Panc1 (cell line): ENCODE data around the gene KIAA1217.

Source experiments
- TCF7L2 ChIP-seq: IDR thresholded peaks from 2 replicates; pipeline ENCODE4 v1.6.1; 2011; ENCODE audit warnings: mild to moderate bottlenecking, low read depth, low read length, inconsistent platforms
- TF ChIP-seq, protein P1 (sequence below): fragments of 450-650 bp; IDR thresholded peaks from 2 replicates; pipeline ENCODE4 v1.5.1; 2017; ENCODE audit warnings: mild to moderate bottlenecking
- TF ChIP-seq, protein P2 (sequence below), 2 experiments: IDR thresholded peaks; 2 replicates each; pipeline ENCODE4 v1.6.1; 2011 to 2012; ENCODE audit warnings: low read depth in 2 of 2, control low read depth in 1 of 2, low read length in 1 of 2, mild to moderate bottlenecking in 1 of 2, moderate library complexity in 1 of 2; ENCODE audit not compliant: insufficient read depth in 1 of 2

DNA sequence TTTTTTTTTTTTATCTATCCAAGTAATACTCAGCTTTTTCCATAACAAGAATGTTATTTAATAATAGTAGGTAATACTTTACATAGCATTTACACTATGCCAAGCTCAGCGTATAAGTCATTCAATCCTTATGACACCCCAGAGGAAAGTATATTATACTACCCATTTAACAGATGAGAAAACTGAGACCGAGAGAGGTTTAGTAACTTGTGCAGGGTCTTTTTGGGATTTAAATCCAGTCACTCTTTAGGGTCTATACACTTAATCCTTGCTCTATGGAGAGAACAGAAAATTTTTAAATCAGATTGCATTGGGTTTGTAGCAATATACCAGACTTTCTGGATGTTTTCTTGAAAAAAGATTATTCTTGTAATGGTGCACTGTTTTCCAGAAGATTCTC, 322.5 kb downstream of the KIAA1217 start:
- TF ChIP-seq, protein P1, sequence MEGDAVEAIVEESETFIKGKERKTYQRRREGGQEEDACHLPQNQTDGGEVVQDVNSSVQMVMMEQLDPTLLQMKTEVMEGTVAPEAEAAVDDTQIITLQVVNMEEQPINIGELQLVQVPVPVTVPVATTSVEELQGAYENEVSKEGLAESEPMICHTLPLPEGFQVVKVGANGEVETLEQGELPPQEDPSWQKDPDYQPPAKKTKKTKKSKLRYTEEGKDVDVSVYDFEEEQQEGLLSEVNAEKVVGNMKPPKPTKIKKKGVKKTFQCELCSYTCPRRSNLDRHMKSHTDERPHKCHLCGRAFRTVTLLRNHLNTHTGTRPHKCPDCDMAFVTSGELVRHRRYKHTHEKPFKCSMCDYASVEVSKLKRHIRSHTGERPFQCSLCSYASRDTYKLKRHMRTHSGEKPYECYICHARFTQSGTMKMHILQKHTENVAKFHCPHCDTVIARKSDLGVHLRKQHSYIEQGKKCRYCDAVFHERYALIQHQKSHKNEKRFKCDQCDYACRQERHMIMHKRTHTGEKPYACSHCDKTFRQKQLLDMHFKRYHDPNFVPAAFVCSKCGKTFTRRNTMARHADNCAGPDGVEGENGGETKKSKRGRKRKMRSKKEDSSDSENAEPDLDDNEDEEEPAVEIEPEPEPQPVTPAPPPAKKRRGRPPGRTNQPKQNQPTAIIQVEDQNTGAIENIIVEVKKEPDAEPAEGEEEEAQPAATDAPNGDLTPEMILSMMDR: no peak
- TF ChIP-seq, protein P2, sequence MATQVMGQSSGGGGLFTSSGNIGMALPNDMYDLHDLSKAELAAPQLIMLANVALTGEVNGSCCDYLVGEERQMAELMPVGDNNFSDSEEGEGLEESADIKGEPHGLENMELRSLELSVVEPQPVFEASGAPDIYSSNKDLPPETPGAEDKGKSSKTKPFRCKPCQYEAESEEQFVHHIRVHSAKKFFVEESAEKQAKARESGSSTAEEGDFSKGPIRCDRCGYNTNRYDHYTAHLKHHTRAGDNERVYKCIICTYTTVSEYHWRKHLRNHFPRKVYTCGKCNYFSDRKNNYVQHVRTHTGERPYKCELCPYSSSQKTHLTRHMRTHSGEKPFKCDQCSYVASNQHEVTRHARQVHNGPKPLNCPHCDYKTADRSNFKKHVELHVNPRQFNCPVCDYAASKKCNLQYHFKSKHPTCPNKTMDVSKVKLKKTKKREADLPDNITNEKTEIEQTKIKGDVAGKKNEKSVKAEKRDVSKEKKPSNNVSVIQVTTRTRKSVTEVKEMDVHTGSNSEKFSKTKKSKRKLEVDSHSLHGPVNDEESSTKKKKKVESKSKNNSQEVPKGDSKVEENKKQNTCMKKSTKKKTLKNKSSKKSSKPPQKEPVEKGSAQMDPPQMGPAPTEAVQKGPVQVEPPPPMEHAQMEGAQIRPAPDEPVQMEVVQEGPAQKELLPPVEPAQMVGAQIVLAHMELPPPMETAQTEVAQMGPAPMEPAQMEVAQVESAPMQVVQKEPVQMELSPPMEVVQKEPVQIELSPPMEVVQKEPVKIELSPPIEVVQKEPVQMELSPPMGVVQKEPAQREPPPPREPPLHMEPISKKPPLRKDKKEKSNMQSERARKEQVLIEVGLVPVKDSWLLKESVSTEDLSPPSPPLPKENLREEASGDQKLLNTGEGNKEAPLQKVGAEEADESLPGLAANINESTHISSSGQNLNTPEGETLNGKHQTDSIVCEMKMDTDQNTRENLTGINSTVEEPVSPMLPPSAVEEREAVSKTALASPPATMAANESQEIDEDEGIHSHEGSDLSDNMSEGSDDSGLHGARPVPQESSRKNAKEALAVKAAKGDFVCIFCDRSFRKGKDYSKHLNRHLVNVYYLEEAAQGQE (IDR thresholded peaks at IDR 0.05; ENCODE audit: insufficient read depth in 1 of 2, low read depth in 2 of 2, low read length in 1 of 2): no peak
- no peak for TF ChIP-seq TCF7L2
